Fibroblast of the aortic adventitia (primary cell): ENCODE results near the gene TMEM11. TPM values are rescaled to one million over a fixed set of nuclear protein-coding genes. Genes with fewer than 3 reads are reported as not detected.
A peak's percentile ranks its signal among the peaks of the same experiment; 100 is the strongest.
"Not testable (repeated sequence)": the region's sequence is repeated elsewhere in the genome, so short reads cannot be mapped to it uniquely, and the experiment has no call there.

Source experiments
- DNase-seq: peaks from one replicate; pipeline ENCODE4 v3.0.0-alpha.2; 2010; ENCODE audit warnings: low read depth
- H3K4me3 ChIP-seq: 2 replicates; pipeline ENCODE4 v1.5.1; 2011; ENCODE audit warnings: low read depth, mild to moderate bottlenecking, control low read depth, low read length, moderate library complexity
- CTCF ChIP-seq: IDR thresholded peaks from 2 replicates; pipeline ENCODE4 v1.5.1; 2011; ENCODE audit warnings: mild to moderate bottlenecking, low read length, control low read depth, inconsistent platforms; ENCODE audit not compliant: insufficient read depth
- total RNA-seq: library from RNA; depleted of rRNA; stranded (reverse); fragments of >200 nt; gene quantifications from 2 replicates; pipeline ENCODE4 v1.2.3, GENCODE V29; 2012; ENCODE audit warnings: low replicate concordance

Gene TMEM11
- total RNA-seq, 1 donor, result 17.5 TPM

- peak; percentile 51 for DNase-seq
Measured at GRCh38 chr17:21194703-21195102, 19.3 kb downstream of the TMEM11 start.

GRCh38 chr17:21194226-21194625, 19.7 kb downstream of the TMEM11 start:
- no peak overlapping the region for H3K4me3 ChIP-seq
- DNase-seq, result no peak
- no peak for TF ChIP-seq CTCF

More at GRCh38 chr17:21194703-21195102, 19.3 kb downstream of the TMEM11 start:
- no peak overlapping the region for H3K4me3 ChIP-seq
- TF ChIP-seq CTCF, result no peak

- no peak for DNase-seq
- no peak overlapping the region for H3K4me3 ChIP-seq
- no peak for TF ChIP-seq CTCF
Measured at GRCh38 chr17:21193031-21193430, 20.9 kb downstream of the TMEM11 start.

- DNase-seq, H3K4me3 ChIP-seq: not testable (repeated sequence)
Measured at GRCh38 chr17:21192414-21192813, 21.5 kb downstream of the TMEM11 start.

GRCh38 chr17:21191698-21192097, 22.3 kb downstream of the TMEM11 start:
- no peak overlapping the region for H3K4me3 ChIP-seq
- no peak for DNase-seq
- no peak for TF ChIP-seq CTCF

GRCh38 chr17:21190078-21190477, 23.9 kb downstream of the TMEM11 start:
- no peak for DNase-seq
- no peak overlapping the region for H3K4me3 ChIP-seq
- TF ChIP-seq CTCF, result no peak

GRCh38 chr17:21189361-21189760, 24.6 kb downstream of the TMEM11 start:
- H3K4me3 ChIP-seq, result no peak overlapping the region
- no peak for DNase-seq
- TF ChIP-seq CTCF, result no peak
